Liver (tissue), 9 donors: ENCODE data around the gene MPZL2. TPM values are rescaled to one million over a fixed set of nuclear protein-coding genes. Genes with fewer than 3 reads are reported as not detected.
A peak's percentile ranks its signal among the peaks of the same experiment; 100 is the strongest.

Experiments
- DNase-seq: peaks from one replicate; pipeline ENCODE4 v3.0.0-alpha.2; 2017; ENCODE audit warnings: low spot score
- H3K27ac ChIP-seq, 2 donors: one replicate each; pipeline ENCODE4 v1.7.0; 2013; ENCODE audit warnings: inconsistent platforms in 2 of 2, low read length in 2 of 2, control low read depth in 1 of 2, low read depth in 1 of 2, mild to moderate bottlenecking in 1 of 2
- H3K27me3 ChIP-seq, 4 donors: one replicate each; pipeline versions ENCODE4 v1.6.1 to v1.7.0; 2013; ENCODE audit warnings: low read length in 3 of 4, inconsistent platforms in 1 of 4, mild to moderate bottlenecking in 1 of 4, moderate library complexity in 1 of 4; ENCODE audit not compliant: control insufficient read depth in 4 of 4, insufficient read depth in 4 of 4
- H3K36me3 ChIP-seq, 4 donors: one replicate each; pipeline versions ENCODE4 v1.6.1 to v1.7.0; 2013; ENCODE audit warnings: low read length in 3 of 4, mild to moderate bottlenecking in 3 of 4, low read depth in 1 of 4, moderate library complexity in 1 of 4; ENCODE audit not compliant: control insufficient read depth in 4 of 4, insufficient read depth in 3 of 4
- H3K4me1 ChIP-seq, 4 donors: one replicate each; pipeline versions ENCODE4 v1.6.1 to v1.7.0; 2013; ENCODE audit warnings: low read length in 3 of 4, mild to moderate bottlenecking in 3 of 4, moderate library complexity in 1 of 4; ENCODE audit not compliant: control insufficient read depth in 4 of 4, insufficient read depth in 4 of 4
- H3K4me3 ChIP-seq, 3 donors: one replicate each; pipeline versions ENCODE4 v1.6.1 to v1.7.0; 2013; ENCODE audit warnings: low read length in 3 of 3, control low read depth in 1 of 3, low read depth in 1 of 3, mild to moderate bottlenecking in 1 of 3
- H3K9ac ChIP-seq, 2 donors: one replicate each; pipeline ENCODE4 v1.7.0; 2013; ENCODE audit warnings: low read length in 2 of 2, mild to moderate bottlenecking in 2 of 2, moderate library complexity in 2 of 2, control low read depth in 1 of 2, low read depth in 1 of 2
- H3K9me3 ChIP-seq, 4 donors: one replicate each; pipeline versions ENCODE4 v1.6.1 to v1.7.0; 2013; ENCODE audit warnings: low read length in 3 of 4; ENCODE audit not compliant: control insufficient read depth in 4 of 4
- ATF3 ChIP-seq: IDR thresholded peaks from 2 replicates; pipeline ENCODE4 v1.6.1; 2016; ENCODE audit warnings: antibody characterized with exemption
- CTCF ChIP-seq: fragments of 150-350 bp; IDR thresholded peaks from 2 replicates; pipeline ENCODE4 v1.5.1; 2017; ENCODE audit warnings: improper control_type of control experiment, low read depth, low read length; ENCODE audit not compliant: missing input control
- EGR1 ChIP-seq, 2 donors: IDR thresholded peaks; 2 replicates each; pipeline ENCODE4 v1.6.1; 2016 to 2018; ENCODE audit warnings: antibody characterized with exemption in 2 of 2, low read depth in 2 of 2
- FOXA1 ChIP-seq: IDR thresholded peaks from 2 replicates; pipeline ENCODE4 v1.6.1; 2016; ENCODE audit warnings: antibody characterized with exemption
- FOXA2 ChIP-seq: IDR thresholded peaks from 2 replicates; pipeline ENCODE4 v1.6.1; 2016; ENCODE audit warnings: antibody characterized with exemption
- GABPA ChIP-seq, 2 donors: IDR thresholded peaks in 1 of 2; conservative IDR thresholded peaks in 1 of 2; 2 replicates each; pipeline ENCODE4 v1.6.1; 2016; ENCODE audit warnings: antibody characterized with exemption in 2 of 2, mild to moderate bottlenecking in 1 of 2, moderate library complexity in 1 of 2
- HNF4A ChIP-seq, 2 donors: conservative IDR thresholded peaks; 2 replicates each; pipeline ENCODE4 v1.6.1; 2016; ENCODE audit warnings: antibody characterized with exemption in 2 of 2, mild to moderate bottlenecking in 2 of 2
- HNF4G ChIP-seq: IDR thresholded peaks from 2 replicates; pipeline ENCODE4 v1.6.1; 2016; ENCODE audit warnings: antibody characterized with exemption
- JUND ChIP-seq, 2 donors: IDR thresholded peaks; 2 replicates each; pipeline ENCODE4 v1.6.1; 2016; ENCODE audit warnings: antibody characterized with exemption in 2 of 2
- MAX ChIP-seq: IDR thresholded peaks from 2 replicates; pipeline ENCODE4 v1.6.1; 2016; ENCODE audit warnings: antibody characterized with exemption
- NR2F2 ChIP-seq: IDR thresholded peaks from 2 replicates; pipeline ENCODE4 v1.6.1; 2016; ENCODE audit warnings: antibody characterized with exemption
- RAD21 ChIP-seq, 2 donors: IDR thresholded peaks; 2 replicates each; pipeline ENCODE4 v1.6.1; 2016; ENCODE audit warnings: antibody characterized with exemption in 2 of 2, mild to moderate bottlenecking in 2 of 2
- REST ChIP-seq: IDR thresholded peaks from 2 replicates; pipeline ENCODE4 v1.6.1; 2016; ENCODE audit warnings: antibody characterized with exemption, mild to moderate bottlenecking
- RXRA ChIP-seq, 2 donors: IDR thresholded peaks; 2 replicates each; pipeline ENCODE4 v1.6.1; 2017 to 2018; ENCODE audit warnings: antibody characterized with exemption in 2 of 2, mild to moderate bottlenecking in 1 of 2
- SP1 ChIP-seq: IDR thresholded peaks from 2 replicates; pipeline ENCODE4 v1.6.1; 2018; ENCODE audit warnings: antibody characterized with exemption, mild to moderate bottlenecking
- TAF1 ChIP-seq: conservative IDR thresholded peaks from 2 replicates; pipeline ENCODE4 v1.6.1; 2016; ENCODE audit warnings: antibody characterized with exemption, mild to moderate bottlenecking
- YY1 ChIP-seq: IDR thresholded peaks from 2 replicates; pipeline ENCODE4 v1.6.1; 2016; ENCODE audit warnings: antibody characterized with exemption, mild to moderate bottlenecking
- ZBTB33 ChIP-seq: IDR thresholded peaks from 2 replicates; pipeline ENCODE4 v1.6.1; 2016; ENCODE audit warnings: antibody characterized with exemption
- WGBS: extraction: QIAGEN DNeasy Blood & Tissue Kit; methylation state at CpG from one replicate; pipeline ENCODE4 v1.1.7; 2013; 5-methylcytosine and 5-hydroxymethylcytosine counted together
- polyA plus RNA-seq, 2 donors: library from polyadenylated mRNA; stranded (reverse) in 1 of 2; unstranded in 1 of 2; fragments of 200-250 nt in 1 of 2; fragments of >200 nt in 1 of 2; fragmentation: Nextera tagmentation in 1 of 2; extraction: Ambion mirVana in 1 of 2; gene quantifications; one replicate each; pipeline versions ENCODE4 v1.2.1 to v1.2.3, GENCODE V29; 2013 to 2015
- total RNA-seq, 2 donors: library from RNA; depleted of rRNA; stranded (reverse); fragments of >200 nt; gene quantifications; one replicate each; pipeline ENCODE4 v1.2.3, GENCODE V29; 2014
- donor health status: healthy.
- donor health status: healthy.
- donor health status: healthy.
- donor health status: healthy.
- donor health status: healthy.

Gene MPZL2
- total and polyA plus RNA-seq, 4 donors: 8.4 to 17.2 (median 11.9) TPM

GRCh38 chr11:118247041-118247440 lies 17.1 kb downstream of the MPZL2 start:
- Histone ChIP-seq H3K9ac (no peak overlapping the region), H3K36me3 (no peaks in the 10 kb centered on the region), H3K4me3 (no peak overlapping the region), H3K4me1 (peaks cover 5 to 20% (median 10%) of the 10 kb centered on the region in 4 donors), H3K9me3 (no peaks in the 10 kb centered on the region), H3K27me3 (no peaks in the 10 kb centered on the region), H3K27ac (peak overlapping the region; percentile 62 to 65)
- 26% methylated on average over 1 of the region's 1 CpG for WGBS
- TF ChIP-seq JUND (IDR thresholded peaks at IDR 0.05): peak in 1 of 2 donors; percentile 94
- peak; percentile 66 to 74 for TF ChIP-seq RAD21 (IDR thresholded peaks at IDR 0.05)
- no peak for TF ChIP-seq EGR1 (IDR thresholded peaks at IDR 0.05; ENCODE audit: low read depth in 2 of 2)
- peak; percentile 94 for TF ChIP-seq FOXA2
- peak in 1 of 2 donors; percentile 64 for TF ChIP-seq HNF4A (conservative IDR thresholded peaks at IDR 0.05)
- peak; percentile 21 for TF ChIP-seq CTCF
- peak; percentile 57 for TF ChIP-seq REST
- peak; percentile 39 for TF ChIP-seq SP1
- TF ChIP-seq YY1: peak; percentile 53
- peak in 1 of 2 donors; percentile 60 for TF ChIP-seq RXRA (IDR thresholded peaks at IDR 0.05)
- TF ChIP-seq GABPA (IDR thresholded peaks at IDR 0.05 in 1 of 2, conservative IDR thresholded peaks at IDR 0.05 in 1 of 2): peak in 1 of 2 donors; percentile 53
- TF ChIP-seq FOXA1: peak; percentile 82
- no peak for TF ChIP-seq NR2F2
- TF ChIP-seq TAF1: no peak
- peak; percentile 26 for TF ChIP-seq ZBTB33
- TF ChIP-seq MAX: peak; percentile 47
- no peak for TF ChIP-seq ATF3
- TF ChIP-seq HNF4G: no peak
- DNase-seq: no peak
